Calu3 (cell line): Measurements from ENCODE around the gene BLVRB. TPM values are rescaled to one million over a fixed set of nuclear protein-coding genes. Genes with fewer than 3 reads are reported as not detected.

Experiments used
- BruUV-seq: library from RNA; stranded (reverse); fragments of 400-500 nt; replicated peaks from 2 replicates; lab custom pipeline; 2021; lab: Mats Ljungman, UMichigan
- CTCF ChIA-PET: fragments of 300-600 bp; sonication (Branson Sonifier 250); formaldehyde crosslinking; loops from one replicate; lab custom pipeline; 2022; ENCODE audit warnings: antibody characterized with exemption; lab: Charles Lee
- DNase-seq: peaks from one replicate; pipeline ENCODE4 v3.0.0; 2022
- H3K27ac Mint-ChIP-seq: one replicate; pipeline ENCODE4 v1.8.0; 2022; ENCODE audit warnings: mixed read lengths; ENCODE audit not compliant: unreplicated experiment
- H3K27me3 Mint-ChIP-seq: one replicate; pipeline ENCODE4 v1.8.0; 2022; ENCODE audit warnings: mixed read lengths; ENCODE audit not compliant: unreplicated experiment
- H3K36me3 Mint-ChIP-seq: one replicate; pipeline ENCODE4 v1.8.0; 2022; ENCODE audit warnings: mild to moderate bottlenecking, moderate library complexity, mixed read lengths; ENCODE audit not compliant: insufficient read depth, unreplicated experiment
- H3K4me1 Mint-ChIP-seq: one replicate; pipeline ENCODE4 v1.8.0; 2022; ENCODE audit warnings: mild to moderate bottlenecking, low read depth, mixed read lengths; ENCODE audit not compliant: unreplicated experiment
- H3K4me3 Mint-ChIP-seq: one replicate; pipeline ENCODE4 v1.8.0; 2022; ENCODE audit warnings: mild to moderate bottlenecking, low read depth, moderate library complexity, mixed read lengths; ENCODE audit not compliant: unreplicated experiment
- H3K9me3 Mint-ChIP-seq: one replicate; pipeline ENCODE4 v1.8.0; 2022; ENCODE audit warnings: low read depth, mixed read lengths; ENCODE audit not compliant: unreplicated experiment
- intact Hi-C: fragments of 100-400 bp; cut with micrococcal nuclease; formaldehyde crosslinking; loops from one replicate; pipeline ENCODE4 v1.10.0; 2022; ENCODE audit not compliant: unreplicated experiment
- total RNA-seq: library from RNA; stranded (reverse); gene quantifications from 2 replicates; pipeline ENCODE4 v1.2.3, GENCODE V29; 2022
- TF ChIP-seq, protein P1 (sequence below): fragments of 200-600 bp; IDR thresholded peaks from one replicate; pipeline ENCODE4 v1.8.0; 2022; ENCODE audit warnings: antibody characterized with exemption; ENCODE audit not compliant: unreplicated experiment

BLVRB gene
- total RNA-seq, 1 experiment from 2014 or later, result 107 TPM

DNA sequence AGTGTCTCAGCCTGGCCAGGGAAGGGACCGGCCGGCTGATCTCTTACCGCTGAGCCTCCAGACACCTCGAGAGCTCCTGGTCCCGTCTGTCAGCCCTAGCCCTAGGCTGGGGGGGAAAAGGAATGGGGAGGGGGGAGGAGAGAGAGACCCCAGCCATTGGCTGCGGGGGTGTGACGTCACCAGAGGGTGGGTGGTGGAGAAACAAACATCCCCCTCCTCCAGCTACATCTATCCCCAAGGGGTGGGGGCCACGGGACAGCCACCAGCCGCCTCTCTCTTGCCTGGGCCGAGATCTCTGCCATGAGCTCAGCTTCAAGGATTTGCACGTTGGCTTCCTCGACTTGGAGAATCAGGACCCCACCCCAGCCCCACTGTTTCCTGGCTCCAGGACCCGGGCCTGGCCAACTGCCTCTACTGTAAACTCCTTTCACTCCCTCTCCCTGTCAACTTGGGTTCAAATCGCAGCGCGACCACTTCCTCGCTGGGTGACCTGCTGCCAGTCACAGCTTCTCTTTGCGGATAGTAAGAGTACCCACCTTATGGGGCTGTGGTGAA, 52.2 kb downstream of the BLVRB start, which contains the start of gene PRX:
PRX (minus strand) TSS at position 88 of the 555 bp plus-strand sequence. CDS start 5,446 bp downstream, outside the sequence.
- no peaks in the 10 kb centered on the region for H3K9me3 Mint-ChIP-seq
- TF ChIP-seq, protein P1, sequence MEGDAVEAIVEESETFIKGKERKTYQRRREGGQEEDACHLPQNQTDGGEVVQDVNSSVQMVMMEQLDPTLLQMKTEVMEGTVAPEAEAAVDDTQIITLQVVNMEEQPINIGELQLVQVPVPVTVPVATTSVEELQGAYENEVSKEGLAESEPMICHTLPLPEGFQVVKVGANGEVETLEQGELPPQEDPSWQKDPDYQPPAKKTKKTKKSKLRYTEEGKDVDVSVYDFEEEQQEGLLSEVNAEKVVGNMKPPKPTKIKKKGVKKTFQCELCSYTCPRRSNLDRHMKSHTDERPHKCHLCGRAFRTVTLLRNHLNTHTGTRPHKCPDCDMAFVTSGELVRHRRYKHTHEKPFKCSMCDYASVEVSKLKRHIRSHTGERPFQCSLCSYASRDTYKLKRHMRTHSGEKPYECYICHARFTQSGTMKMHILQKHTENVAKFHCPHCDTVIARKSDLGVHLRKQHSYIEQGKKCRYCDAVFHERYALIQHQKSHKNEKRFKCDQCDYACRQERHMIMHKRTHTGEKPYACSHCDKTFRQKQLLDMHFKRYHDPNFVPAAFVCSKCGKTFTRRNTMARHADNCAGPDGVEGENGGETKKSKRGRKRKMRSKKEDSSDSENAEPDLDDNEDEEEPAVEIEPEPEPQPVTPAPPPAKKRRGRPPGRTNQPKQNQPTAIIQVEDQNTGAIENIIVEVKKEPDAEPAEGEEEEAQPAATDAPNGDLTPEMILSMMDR, result no peak
- CTCF ChIA-PET, result interaction anchor here (0.9 to 2.3 kb wide), 2 partner anchors 7 to 30 kb away, joined by 3 to 11 read pairs; no protein-coding TSS in a partner anchor

DNA sequence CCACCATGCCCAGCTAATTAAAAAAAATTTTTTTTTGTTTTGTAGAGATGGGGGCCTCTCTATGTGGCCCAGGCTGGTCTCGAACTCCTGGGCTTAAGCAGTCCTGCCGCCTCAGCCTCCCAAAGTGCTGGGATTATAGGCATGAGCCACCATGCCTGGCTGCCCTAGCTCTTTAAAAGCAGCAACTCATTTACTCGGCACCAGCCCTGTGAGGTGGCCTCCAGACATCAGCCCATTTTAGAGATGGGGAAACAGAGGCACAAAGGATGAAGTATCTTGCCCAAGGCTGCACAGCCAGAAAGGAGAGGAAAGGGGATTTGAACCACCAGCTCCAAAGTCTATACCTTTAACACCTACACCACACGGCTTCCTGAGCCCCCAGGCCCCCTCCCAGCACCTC, 52.7 kb downstream of the BLVRB start:
- no peak for DNase-seq
- TF ChIP-seq, protein P1, result no peak
- BruUV-seq, result no TSS peak
- CTCF ChIA-PET, result interaction anchor here (0.9 to 2.3 kb wide), 2 partner anchors 8 to 30 kb away, joined by 3 to 11 read pairs; no protein-coding TSS in a partner anchor
- Mint-ChIP-seq H3K4me3 (no peak overlapping the region), H3K9me3 (no peaks in the 10 kb centered on the region), H3K4me1 (peaks cover 32% of the 10 kb centered on the region), H3K27ac (no peak overlapping the region), H3K27me3 (no peaks in the 10 kb centered on the region), H3K36me3 (peaks cover 9% of the 10 kb centered on the region)
- intact Hi-C loops, result no loop called here

More for the DNA sequence above, 52.2 kb downstream of the BLVRB start, which contains the start of gene PRX:
- no TSS peak for BruUV-seq
- DNase-seq, result no peak
- Mint-ChIP-seq H3K36me3 (peaks cover 9% of the 10 kb centered on the region), H3K27me3 (no peaks in the 10 kb centered on the region), H3K4me3 (no peak within 1 kb of the TSS), H3K4me1 (peaks cover 37% of the 10 kb centered on the region), H3K27ac (no peak within 1 kb of the TSS)
- intact Hi-C loops, result no loop called here

DNA sequence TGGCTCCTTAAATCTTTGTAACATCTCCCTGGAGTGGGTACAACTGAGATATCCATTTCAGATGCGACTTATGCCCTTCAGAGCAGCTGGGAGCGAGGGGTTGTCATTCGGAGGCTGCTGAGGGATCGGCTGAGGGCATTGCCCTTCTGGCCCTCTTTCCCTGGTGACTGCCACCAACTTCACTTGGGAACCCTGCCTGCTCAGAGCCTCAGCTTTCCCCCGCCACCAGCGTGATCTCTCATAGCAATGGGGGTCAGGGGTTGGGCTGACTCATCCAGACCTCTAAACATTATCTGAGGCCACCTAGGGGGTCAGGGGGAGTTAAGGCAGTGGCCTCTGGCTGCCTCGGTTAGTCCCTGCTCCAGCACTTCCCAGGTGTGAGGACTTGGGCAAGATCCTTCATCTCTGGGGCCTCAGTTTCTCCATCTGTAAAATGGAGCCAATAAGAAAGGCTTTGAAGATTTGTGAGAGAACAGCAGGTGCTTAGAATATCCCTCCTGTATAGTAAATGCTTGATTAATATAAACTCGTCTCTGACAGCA, 53.5 kb downstream of the BLVRB start:
- Mint-ChIP-seq H3K36me3 (peaks cover 3% of the 10 kb centered on the region), H3K27ac (no peak overlapping the region), H3K4me1 (peaks cover 24% of the 10 kb centered on the region), H3K9me3 (no peaks in the 10 kb centered on the region), H3K4me3 (no peak overlapping the region), H3K27me3 (no peaks in the 10 kb centered on the region)
- TF ChIP-seq, protein P1, result no peak
- no peak for DNase-seq
- intact Hi-C loops, result no loop called here
- CTCF ChIA-PET, result interaction anchor here (2.3 kb wide), 1 partner anchor 9 kb away, joined by 11 read pairs; no protein-coding TSS in a partner anchor
- no TSS peak for BruUV-seq

DNA sequence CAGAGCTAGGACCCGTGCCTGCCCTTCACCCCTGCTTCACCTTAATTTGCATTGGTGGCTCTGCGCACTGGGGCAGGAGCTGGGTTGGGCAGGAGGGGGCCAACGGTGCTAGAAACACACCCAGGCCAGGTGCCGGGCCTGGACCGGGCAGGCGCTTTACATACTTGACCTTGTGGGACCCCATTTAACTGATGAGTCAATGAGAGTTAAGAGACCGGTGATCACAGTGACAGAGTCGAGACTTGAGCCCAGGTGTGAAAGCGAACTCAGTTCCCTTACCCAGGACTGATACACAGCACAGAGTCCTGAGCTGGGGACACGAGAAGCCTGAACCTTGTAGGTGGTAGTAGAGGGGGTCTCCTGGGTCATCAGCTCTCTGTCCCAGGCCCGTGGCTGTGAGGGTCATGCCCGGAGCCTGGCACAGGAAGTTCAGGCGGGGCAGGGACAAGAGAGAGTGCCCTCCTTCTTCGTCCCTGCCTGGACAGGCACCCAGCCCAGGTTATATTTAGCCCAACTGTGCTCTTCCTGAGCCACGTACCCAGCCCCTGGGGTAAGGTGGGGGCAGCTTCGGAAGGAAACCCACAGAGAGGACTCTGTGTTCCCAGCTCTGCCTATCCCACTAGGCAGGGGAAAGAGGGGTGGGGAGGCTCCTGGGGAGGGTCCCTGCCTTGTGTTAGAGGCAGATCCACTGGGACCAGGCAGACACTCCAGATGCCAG, 54.3 kb downstream of the BLVRB start:
- no peak overlapping the region for H3K27ac Mint-ChIP-seq
- TF ChIP-seq, protein P1, result no peak
- DNase-seq, result no peak

More for the DNA sequence above, 54.3 kb downstream of the BLVRB start:
- CTCF ChIA-PET, result interaction anchor here (0.7 to 2.3 kb wide), 2 partner anchors 9 to 112 kb away, joined by 3 to 11 read pairs; no protein-coding TSS in a partner anchor
- Mint-ChIP-seq H3K4me1 (peaks cover 18% of the 10 kb centered on the region), H3K9me3 (no peaks in the 10 kb centered on the region), H3K27me3 (no peaks in the 10 kb centered on the region), H3K4me3 (no peak overlapping the region), H3K36me3 (no peaks in the 10 kb centered on the region)
- BruUV-seq, result no TSS peak
- intact Hi-C loops, result no loop called here
